Astrocyte of the spinal cord (primary cell): Measurements from ENCODE around the gene JDP2.

ENCODE experiments used
- DNase-seq: peaks from one replicate; pipeline ENCODE4 v3.0.0; 2011; ENCODE audit warnings: low read depth, low spot score
- H3K4me3 ChIP-seq: 2 replicates; pipeline ENCODE4 v1.5.1; 2011; ENCODE audit warnings: low read depth, mild to moderate bottlenecking, low read length, moderate library complexity
- CTCF ChIP-seq: IDR thresholded peaks from 2 replicates; pipeline ENCODE4 v1.5.1; 2012; ENCODE audit warnings: low read depth, mild to moderate bottlenecking, low read length, inconsistent platforms
- in situ Hi-C: cut with HindIII; loops from 2 replicates; pipeline ENCODE4 v1.10.0; 2017; ENCODE audit warnings: low sequenced_read_pairs

The JDP2 gene

GRCh38 chr14:75499084-75499875 is 71.5 kb downstream of the JDP2 start:
- no peak for DNase-seq
- H3K4me3 ChIP-seq = no peak overlapping the region
- TF ChIP-seq CTCF = no peak
- in situ Hi-C loops = no loop called here

- no peak for TF ChIP-seq CTCF
- no peak for DNase-seq
- in situ Hi-C loops = no loop called here
- no peak overlapping the region for H3K4me3 ChIP-seq
Observed at GRCh38 chr14:75501080-75501479, 73.3 kb downstream of the JDP2 start.

- no peak for TF ChIP-seq CTCF
- DNase-seq = no peak
- H3K4me3 ChIP-seq = no peak overlapping the region
- in situ Hi-C loops = no loop called here
Observed at GRCh38 chr14:75504411-75504810, 76.6 kb downstream of the JDP2 start.

- no peak for TF ChIP-seq CTCF
- no peak overlapping the region for H3K4me3 ChIP-seq
- in situ Hi-C loops = no loop called here
- no peak for DNase-seq
Observed at GRCh38 chr14:75506930-75507329, 79.1 kb downstream of the JDP2 start.

- no peak overlapping the region for H3K4me3 ChIP-seq
- DNase-seq = no peak
- TF ChIP-seq CTCF = no peak
- in situ Hi-C loops = no loop called here
Observed at GRCh38 chr14:75510547-75510946, 82.7 kb downstream of the JDP2 start.

- no peak for DNase-seq
- H3K4me3 ChIP-seq = no peak overlapping the region
- in situ Hi-C loops = no loop called here
- TF ChIP-seq CTCF = no peak
Observed at GRCh38 chr14:75511201-75511600, 83.4 kb downstream of the JDP2 start.
